MCF 10A (cell line): Measurements from ENCODE around the gene PLBD2. TPM values are rescaled to one million over a fixed set of nuclear protein-coding genes. Genes with fewer than 3 reads are reported as not detected.

Source experiments
- BruUV-seq: library from RNA; stranded (reverse); fragments of 400-500 nt; replicated peaks from 2 replicates; lab custom pipeline; 2021; lab: Mats Ljungman, UMichigan
- CTCF ChIA-PET: fragments of 300-600 bp; sonication (Branson Sonifier 250); formaldehyde crosslinking; extraction: SDS; loops from one replicate; lab custom pipeline; 2021; ENCODE audit warnings: antibody characterized with exemption, inconsistent platforms; lab: Yijun Ruan, JAX
- POLR2A ChIA-PET: fragments of 300-600, 350-650 bp; sonication (Branson Sonifier 250); formaldehyde crosslinking; extraction: SDS; loops from one replicate; lab custom pipeline; 2020; ENCODE audit warnings: antibody characterized with exemption, inconsistent platforms; lab: Yijun Ruan, JAX
- DNase-seq: peaks from one replicate; pipeline ENCODE4 v3.0.0-alpha.2; 2018; ENCODE audit not compliant: unreplicated experiment
- H3K27ac Mint-ChIP-seq: one replicate; pipeline ENCODE4 v1.8.0; 2022; ENCODE audit warnings: mild to moderate bottlenecking, low read depth, mixed read lengths; ENCODE audit not compliant: unreplicated experiment
- H3K27me3 Mint-ChIP-seq: one replicate; pipeline ENCODE4 v1.8.0; 2022; ENCODE audit warnings: mixed read lengths; ENCODE audit not compliant: insufficient read depth, unreplicated experiment
- H3K36me3 Mint-ChIP-seq: one replicate; pipeline ENCODE4 v1.8.0; 2022; ENCODE audit warnings: mild to moderate bottlenecking, moderate library complexity, mixed read lengths; ENCODE audit not compliant: insufficient read depth, unreplicated experiment
- H3K4me1 Mint-ChIP-seq: one replicate; pipeline ENCODE4 v1.8.0; 2022; ENCODE audit warnings: mixed read lengths; ENCODE audit not compliant: insufficient read depth, unreplicated experiment
- H3K4me3 Mint-ChIP-seq: one replicate; pipeline ENCODE4 v1.8.0; 2022; ENCODE audit warnings: mild to moderate bottlenecking, moderate library complexity, mixed read lengths; ENCODE audit not compliant: unreplicated experiment
- H3K9me3 Mint-ChIP-seq: one replicate; pipeline ENCODE4 v1.8.0; 2022; ENCODE audit warnings: mixed read lengths; ENCODE audit not compliant: unreplicated experiment
- intact Hi-C: fragments of 100-400 bp; cut with micrococcal nuclease; formaldehyde crosslinking; loops from 2 replicates; pipeline ENCODE4 v1.14.1; 2022
- total RNA-seq: library from RNA; stranded (reverse); gene quantifications from 2 replicates; pipeline ENCODE4 v1.2.3, GENCODE V29; 2022
- TF ChIP-seq, protein P1 (sequence below): fragments of 200-600 bp; IDR thresholded peaks from one replicate; pipeline ENCODE4 v1.8.0; 2022; ENCODE audit warnings: antibody characterized with exemption, mild to moderate bottlenecking; ENCODE audit not compliant: unreplicated experiment

The PLBD2 gene
- total RNA-seq, 1 experiment from 2014 or later = 18.1 TPM

DNA sequence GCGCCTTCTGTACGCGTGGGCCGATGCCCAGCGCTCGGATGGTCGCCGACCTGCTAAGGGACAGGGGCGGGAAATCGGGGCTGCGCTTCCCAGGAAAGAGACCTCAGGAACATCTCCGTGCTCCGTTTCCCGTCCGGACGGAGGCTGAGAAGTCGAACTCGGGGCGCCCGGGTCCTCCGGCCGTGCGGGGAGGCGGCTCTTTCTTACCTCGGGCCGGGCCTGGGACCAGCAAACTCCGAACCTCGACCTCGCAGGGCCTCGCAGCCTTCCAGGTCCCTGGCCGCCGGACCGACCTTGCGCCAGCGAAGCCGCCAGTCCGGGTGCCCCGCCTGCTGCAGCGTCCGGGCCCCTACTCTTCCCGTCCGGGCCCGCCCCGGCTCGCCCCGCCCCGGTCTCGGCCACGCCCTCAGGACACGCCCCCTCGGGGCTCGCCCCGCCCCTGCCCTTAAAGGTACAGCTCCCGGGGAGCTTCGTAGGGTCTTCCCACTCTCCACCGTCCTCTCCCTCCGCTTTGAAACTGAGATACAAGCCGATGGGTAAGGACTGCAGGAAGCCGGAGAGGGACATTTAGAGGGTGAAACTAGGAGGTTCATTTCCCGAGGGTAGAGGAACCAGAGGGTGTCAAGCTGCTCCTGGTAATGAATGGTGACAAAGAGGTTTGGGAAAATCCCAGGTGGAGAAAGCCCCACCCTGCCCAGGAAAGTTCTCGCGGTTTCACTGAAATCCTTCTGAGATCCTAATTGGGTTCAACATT is 23.4 kb upstream of the PLBD2 start, which contains the start of gene SLC8B1:
SLC8B1 (minus strand) TSS at position 324 of the 754 bp plus-strand sequence. CDS start 2,231 bp downstream, outside the sequence.
- ChIA-PET POLR2A (interaction anchor here (0.5 to 2.2 kb wide), 13 partner anchors 9 to 150 kb away, joined by 3 to 18 read pairs (median 4); partner anchors contain the start of genes DDX54, PLBD2 and SDSL), CTCF (interaction anchor here (0.6 to 0.7 kb wide), 3 partner anchors 11 to 777 kb away, joined by 3 to 5 read pairs (median 3); no protein-coding TSS in a partner anchor)
- H3K4me1 Mint-ChIP-seq = peaks cover under 1% of the 10 kb centered on the region
- H3K4me3 Mint-ChIP-seq = peak within 1 kb of the TSS; percentile 81
- DNase-seq = peak; percentile 85
- no peaks in the 10 kb centered on the region for H3K27me3 Mint-ChIP-seq
- H3K9me3 Mint-ChIP-seq = no peaks in the 10 kb centered on the region
- H3K27ac Mint-ChIP-seq = peak within 1 kb of the TSS; percentile 75
- no TSS peak for BruUV-seq
- intact Hi-C loops = loop anchor here (2.0 to 10.0 kb wide), 3 partner anchors 24 to 110 kb away; partner anchors contain the start of genes PLBD2, SDSL and TPCN1
- H3K36me3 Mint-ChIP-seq = peaks cover 24% of the 10 kb centered on the region
- TF ChIP-seq, protein P1, sequence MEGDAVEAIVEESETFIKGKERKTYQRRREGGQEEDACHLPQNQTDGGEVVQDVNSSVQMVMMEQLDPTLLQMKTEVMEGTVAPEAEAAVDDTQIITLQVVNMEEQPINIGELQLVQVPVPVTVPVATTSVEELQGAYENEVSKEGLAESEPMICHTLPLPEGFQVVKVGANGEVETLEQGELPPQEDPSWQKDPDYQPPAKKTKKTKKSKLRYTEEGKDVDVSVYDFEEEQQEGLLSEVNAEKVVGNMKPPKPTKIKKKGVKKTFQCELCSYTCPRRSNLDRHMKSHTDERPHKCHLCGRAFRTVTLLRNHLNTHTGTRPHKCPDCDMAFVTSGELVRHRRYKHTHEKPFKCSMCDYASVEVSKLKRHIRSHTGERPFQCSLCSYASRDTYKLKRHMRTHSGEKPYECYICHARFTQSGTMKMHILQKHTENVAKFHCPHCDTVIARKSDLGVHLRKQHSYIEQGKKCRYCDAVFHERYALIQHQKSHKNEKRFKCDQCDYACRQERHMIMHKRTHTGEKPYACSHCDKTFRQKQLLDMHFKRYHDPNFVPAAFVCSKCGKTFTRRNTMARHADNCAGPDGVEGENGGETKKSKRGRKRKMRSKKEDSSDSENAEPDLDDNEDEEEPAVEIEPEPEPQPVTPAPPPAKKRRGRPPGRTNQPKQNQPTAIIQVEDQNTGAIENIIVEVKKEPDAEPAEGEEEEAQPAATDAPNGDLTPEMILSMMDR = no peak

DNA sequence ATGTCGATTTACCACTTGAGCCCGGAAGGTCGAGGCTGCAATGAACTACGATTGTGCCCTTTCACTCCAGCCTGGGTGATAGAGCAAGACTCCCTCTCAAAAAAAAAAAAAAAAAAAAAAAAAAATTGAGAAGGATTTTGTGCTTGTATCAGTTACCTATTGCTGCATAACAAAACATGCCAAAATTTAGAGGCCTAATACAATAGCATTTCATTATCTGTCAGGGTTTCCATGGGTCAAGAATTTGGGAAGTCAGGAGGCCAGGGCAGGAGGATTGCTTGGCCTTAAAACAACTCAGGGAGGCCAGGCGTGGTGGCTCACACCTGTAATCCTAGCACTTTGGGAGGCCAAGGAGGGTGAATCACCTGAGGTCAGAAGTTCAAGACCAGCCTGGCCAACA is 18.8 kb upstream of the PLBD2 start:
- DNase-seq = no peak
- ChIA-PET CTCF (interaction anchor here (0.7 kb wide), 1 partner anchor 10 kb away, joined by 4 read pairs; no protein-coding TSS in a partner anchor), POLR2A (no interaction called here)
- H3K27me3 Mint-ChIP-seq = no peaks in the 10 kb centered on the region
- H3K36me3 Mint-ChIP-seq = peaks cover 4% of the 10 kb centered on the region
- H3K4me3 Mint-ChIP-seq = no peak overlapping the region
- TF ChIP-seq, protein P1 = no peak
- no TSS peak for BruUV-seq
- H3K27ac Mint-ChIP-seq = no peak overlapping the region
- H3K9me3 Mint-ChIP-seq = no peaks in the 10 kb centered on the region
- intact Hi-C loops = loop anchor here (10.0 kb wide), 1 partner anchor 115 kb away; the partner anchor contains the start of gene TPCN1
- H3K4me1 Mint-ChIP-seq = no peaks in the 10 kb centered on the region

DNA sequence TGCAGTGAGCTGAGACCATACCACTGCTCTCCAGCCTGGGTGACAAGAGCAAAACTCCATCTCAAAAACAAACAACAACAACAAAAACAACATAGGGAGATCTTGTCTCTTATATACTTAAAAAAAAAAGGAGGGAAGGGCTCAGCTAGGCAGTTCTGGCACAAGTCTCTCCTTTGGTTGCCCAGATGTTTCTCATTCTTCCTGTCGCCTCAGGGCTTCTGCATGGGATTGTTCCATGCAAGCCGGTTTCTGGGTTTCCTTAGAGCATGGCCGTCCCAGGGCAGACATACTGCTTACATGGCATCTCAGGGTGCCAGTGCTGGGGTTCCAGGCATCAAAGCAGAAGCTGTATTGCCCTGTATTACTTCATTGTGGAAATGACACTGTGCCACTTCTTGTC is 18.3 kb upstream of the PLBD2 start:
- Mint-ChIP-seq H3K27me3 (no peaks in the 10 kb centered on the region), H3K9me3 (no peaks in the 10 kb centered on the region), H3K4me1 (no peaks in the 10 kb centered on the region), H3K36me3 (no peaks in the 10 kb centered on the region), H3K4me3 (no peak overlapping the region), H3K27ac (no peak overlapping the region)
- no TSS peak for BruUV-seq
- no peak for DNase-seq
- ChIA-PET POLR2A (interaction anchor here (1.0 kb wide), 1 partner anchor 11 kb away, joined by 5 read pairs; no protein-coding TSS in a partner anchor), CTCF (interaction anchor here (0.7 kb wide), 1 partner anchor 9 kb away, joined by 4 read pairs; no protein-coding TSS in a partner anchor)
- TF ChIP-seq, protein P1 = no peak
- intact Hi-C loops = no loop called here

DNA sequence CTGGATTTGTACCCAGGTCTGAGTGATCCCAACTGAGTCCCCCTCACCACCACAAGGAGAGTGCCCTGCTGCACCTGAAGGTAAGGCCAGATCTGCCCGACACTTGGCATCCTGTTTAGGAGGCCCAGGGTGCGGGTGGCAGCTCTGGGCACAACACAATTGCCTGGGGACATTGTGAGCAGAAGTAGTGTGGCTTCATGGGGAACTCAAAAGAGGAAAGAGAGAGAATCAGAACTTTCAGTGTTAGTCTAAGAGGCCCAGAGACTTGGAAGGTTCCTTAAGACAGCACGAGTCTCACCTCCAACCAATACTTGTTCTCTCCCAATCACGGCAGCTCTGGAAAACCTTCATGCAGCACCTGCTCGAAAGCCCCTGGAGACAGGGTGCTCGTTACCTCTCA is 16.9 kb upstream of the PLBD2 start:
- ChIA-PET CTCF (no interaction called here), POLR2A (no interaction called here)
- DNase-seq = no peak
- TF ChIP-seq, protein P1 = no peak
- H3K4me1 Mint-ChIP-seq = no peaks in the 10 kb centered on the region
- H3K27ac Mint-ChIP-seq = no peak overlapping the region
- BruUV-seq = no TSS peak
- no peaks in the 10 kb centered on the region for H3K9me3 Mint-ChIP-seq
- H3K4me3 Mint-ChIP-seq = no peak overlapping the region
- intact Hi-C loops = no loop called here
- no peaks in the 10 kb centered on the region for H3K36me3 Mint-ChIP-seq
- H3K27me3 Mint-ChIP-seq = no peaks in the 10 kb centered on the region
